ENCODE measurements around the gene MPC1.
"Not testable (repeated sequence)": the region's sequence is repeated elsewhere in the genome, so short reads cannot be mapped to it uniquely, and the experiment has no call there.

Gene MPC1

GRCh38 chr6:166360243-166361076 is 22.3 kb downstream of the MPC1 start:
- Histone ChIP-seq H3K36me3 (ENCODE audit: insufficient read depth, low read length) (no peaks in the 10 kb centered on the region), H3K4me3 (ENCODE audit: low read depth, low read length) (no peak overlapping the region), H3K79me2 (ENCODE audit: control insufficient read depth, insufficient read depth, low read length, unreplicated experiment) (no peaks in the 10 kb centered on the region), H2AFZ (ENCODE audit: low read length, unreplicated experiment) (no peak overlapping the region), H3K27ac (ENCODE audit: low read depth, low read length) (no peak overlapping the region), H3K27me3 (ENCODE audit: insufficient read depth, low read length) (peaks cover 40% of the 10 kb centered on the region), H3K4me1 (ENCODE audit: control insufficient read depth, insufficient read depth, low read length, unreplicated experiment) (peaks cover 16% of the 10 kb centered on the region)

DNA sequence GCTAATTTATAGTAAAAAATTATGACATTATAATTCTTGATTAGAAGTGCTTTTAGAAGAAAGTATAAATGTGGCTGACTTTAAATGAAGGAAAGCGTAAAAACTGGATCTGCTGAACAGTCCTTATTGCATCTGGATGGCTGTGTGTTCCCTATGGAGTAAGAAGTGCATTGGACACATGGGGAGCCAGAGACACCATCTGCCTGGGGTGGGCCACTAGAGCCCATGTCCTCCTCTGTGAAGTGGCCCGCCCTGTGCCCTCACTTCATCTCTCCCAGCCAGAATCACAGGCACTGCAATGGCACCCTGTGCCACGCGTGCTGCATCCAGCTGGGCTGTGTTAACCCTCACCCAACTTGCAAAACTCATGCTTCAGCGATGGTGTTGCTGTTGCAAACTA is 27.2 kb downstream of the MPC1 start:
- Histone ChIP-seq H3K79me2 (ENCODE audit: control insufficient read depth, insufficient read depth, low read length, unreplicated experiment) (no peaks in the 10 kb centered on the region), H3K4me1 (ENCODE audit: control insufficient read depth, insufficient read depth, low read length, unreplicated experiment) (peaks cover 3% of the 10 kb centered on the region), H3K4me3 (ENCODE audit: low read depth, low read length) (no peak overlapping the region), H3K36me3 (ENCODE audit: insufficient read depth, low read length) (no peaks in the 10 kb centered on the region), H2AFZ (ENCODE audit: low read length, unreplicated experiment) (no peak overlapping the region), H3K27me3 (ENCODE audit: insufficient read depth, low read length) (peaks cover 79% of the 10 kb centered on the region), H3K27ac (ENCODE audit: low read depth, low read length) (no peak overlapping the region)

DNA sequence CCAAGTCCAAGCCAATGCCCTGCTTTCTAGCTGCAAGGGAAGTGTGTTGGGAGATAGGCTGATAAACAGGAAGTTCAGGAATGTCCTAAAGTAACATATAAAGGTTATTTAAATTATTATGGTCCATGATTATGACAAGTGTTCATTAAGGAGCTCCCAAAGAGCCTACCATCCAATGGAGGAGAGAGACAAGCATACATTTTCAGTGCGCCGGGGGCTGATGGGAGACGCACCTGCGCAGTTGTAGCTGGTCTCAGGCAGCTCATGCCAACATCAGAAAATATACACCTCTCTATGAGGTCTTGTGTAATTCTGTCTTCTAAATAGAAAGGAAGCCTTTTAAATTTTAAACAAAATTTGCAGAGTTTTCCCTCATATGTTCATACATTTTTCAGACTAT is 27.8 kb downstream of the MPC1 start:
- H3K4me1 ChIP-seq (ENCODE audit: control insufficient read depth, insufficient read depth, low read length, unreplicated experiment), result no peaks in the 10 kb centered on the region

GRCh38 chr6:166354143-166354542 is 28.6 kb downstream of the MPC1 start:
- no peaks in the 10 kb centered on the region for H3K4me1 ChIP-seq (ENCODE audit: control insufficient read depth, insufficient read depth, low read length, unreplicated experiment)
- H3K4me3 ChIP-seq (ENCODE audit: low read depth, low read length), result no peak overlapping the region
- no peak overlapping the region for H2AFZ ChIP-seq (ENCODE audit: low read length, unreplicated experiment)
- H3K27me3 ChIP-seq (ENCODE audit: insufficient read depth, low read length), result peaks cover 76% of the 10 kb centered on the region
- H3K27ac ChIP-seq (ENCODE audit: low read depth, low read length), result no peak overlapping the region
- H3K79me2 ChIP-seq (ENCODE audit: control insufficient read depth, insufficient read depth, low read length, unreplicated experiment), result no peaks in the 10 kb centered on the region
- H3K36me3 ChIP-seq (ENCODE audit: insufficient read depth, low read length), result no peaks in the 10 kb centered on the region

More for the DNA sequence above, 27.8 kb downstream of the MPC1 start:
- Histone ChIP-seq H3K79me2 (ENCODE audit: control insufficient read depth, insufficient read depth, low read length, unreplicated experiment) (no peaks in the 10 kb centered on the region), H3K27me3 (ENCODE audit: insufficient read depth, low read length) (peaks cover 84% of the 10 kb centered on the region), H3K27ac (ENCODE audit: low read depth, low read length) (no peak overlapping the region), H2AFZ (ENCODE audit: low read length, unreplicated experiment) (no peak overlapping the region), H3K4me3 (ENCODE audit: low read depth, low read length) (no peak overlapping the region), H3K36me3 (ENCODE audit: insufficient read depth, low read length) (no peaks in the 10 kb centered on the region)

DNA sequence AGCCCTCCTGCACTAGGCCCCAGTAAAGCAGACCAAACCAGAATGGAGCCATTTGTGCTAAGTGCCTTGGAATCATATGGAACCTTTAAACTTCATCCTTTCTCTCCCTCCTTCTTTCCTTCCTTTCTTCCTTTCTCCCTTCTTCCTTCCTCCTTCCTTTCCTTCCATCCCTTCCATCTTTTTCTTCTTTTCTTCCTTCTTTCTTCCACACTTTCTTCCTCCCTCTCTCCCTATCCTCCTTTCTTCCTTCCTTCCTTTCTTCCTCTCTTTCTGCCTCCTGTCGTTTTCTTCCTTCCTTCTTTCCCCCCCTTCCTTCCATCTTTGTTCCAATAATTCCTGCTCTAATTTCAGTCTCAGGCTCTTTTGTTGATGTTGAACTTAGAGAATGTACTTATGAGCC is 29.2 kb downstream of the MPC1 start:
- Histone ChIP-seq H3K4me1 (ENCODE audit: control insufficient read depth, insufficient read depth, low read length, unreplicated experiment) (no peaks in the 10 kb centered on the region), H3K79me2 (ENCODE audit: control insufficient read depth, insufficient read depth, low read length, unreplicated experiment) (no peaks in the 10 kb centered on the region), H3K27me3 (ENCODE audit: insufficient read depth, low read length) (peaks cover 71% of the 10 kb centered on the region), H3K4me3 (ENCODE audit: low read depth, low read length) (no peak overlapping the region), H2AFZ (ENCODE audit: low read length, unreplicated experiment) (no peak overlapping the region), H3K36me3 (ENCODE audit: insufficient read depth, low read length) (no peaks in the 10 kb centered on the region), H3K27ac (ENCODE audit: low read depth, low read length) (no peak overlapping the region)

DNA sequence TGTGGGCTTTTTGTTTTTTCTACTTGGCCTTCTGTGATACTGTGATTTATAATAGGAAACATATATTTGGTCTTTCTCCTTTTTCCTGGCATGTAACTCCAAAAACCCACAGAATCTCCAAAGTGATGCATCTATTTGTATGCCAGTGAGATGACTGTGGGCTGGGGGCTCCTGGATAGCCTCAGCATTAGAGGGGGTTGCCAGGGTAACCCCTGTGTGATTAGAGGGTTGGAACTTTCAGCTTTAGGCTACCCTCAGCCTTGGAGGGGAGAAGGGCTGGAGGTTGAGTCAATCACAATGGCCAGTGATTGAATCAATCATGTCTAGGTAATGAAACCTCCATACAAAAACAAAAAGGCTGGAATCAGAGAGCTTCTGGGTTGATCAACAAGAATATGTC is 29.8 kb downstream of the MPC1 start:
- Histone ChIP-seq H3K27ac (ENCODE audit: low read depth, low read length) (no peak overlapping the region), H3K4me3 (ENCODE audit: low read depth, low read length) (no peak overlapping the region), H3K4me1 (ENCODE audit: control insufficient read depth, insufficient read depth, low read length, unreplicated experiment) (no peaks in the 10 kb centered on the region), H3K36me3 (ENCODE audit: insufficient read depth, low read length) (no peaks in the 10 kb centered on the region), H2AFZ (ENCODE audit: low read length, unreplicated experiment) (no peak overlapping the region), H3K27me3 (ENCODE audit: insufficient read depth, low read length) (peaks cover 65% of the 10 kb centered on the region), H3K79me2 (ENCODE audit: control insufficient read depth, insufficient read depth, low read length, unreplicated experiment) (no peaks in the 10 kb centered on the region)

DNA sequence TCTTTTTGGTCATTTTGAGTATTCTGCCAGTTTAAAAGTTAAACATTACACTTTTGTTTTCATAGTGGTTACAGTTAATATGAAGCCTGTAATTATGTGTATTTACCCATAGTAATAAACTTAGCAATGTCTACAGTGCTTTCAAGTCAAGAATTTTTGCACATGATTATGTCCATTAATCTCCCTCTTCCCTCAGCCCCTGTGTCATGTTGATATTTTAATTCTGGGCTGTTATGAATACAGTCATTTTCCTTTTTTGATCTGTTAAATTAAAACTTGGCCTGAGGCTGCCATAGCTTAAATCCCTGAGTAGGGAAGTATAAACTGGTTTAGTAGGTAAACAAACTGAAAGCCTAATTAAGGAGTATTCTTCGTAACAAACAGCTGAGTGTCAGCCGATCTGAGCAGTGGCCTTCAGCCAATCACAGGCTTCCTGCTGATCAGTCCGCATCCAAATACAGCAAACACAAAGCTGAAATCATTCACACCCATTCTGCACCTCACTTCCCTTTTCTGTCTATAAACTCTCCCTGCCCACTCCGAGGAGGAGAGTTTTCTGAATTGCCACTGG is 30.9 kb downstream of the MPC1 start:
- H3K4me3 ChIP-seq (ENCODE audit: low read depth, low read length), result no peak overlapping the region
- H2AFZ ChIP-seq (ENCODE audit: low read length, unreplicated experiment), result no peak overlapping the region
- no peaks in the 10 kb centered on the region for H3K4me1 ChIP-seq (ENCODE audit: control insufficient read depth, insufficient read depth, low read length, unreplicated experiment)
- H3K79me2 ChIP-seq (ENCODE audit: control insufficient read depth, insufficient read depth, low read length, unreplicated experiment), result no peaks in the 10 kb centered on the region
- H3K36me3 ChIP-seq (ENCODE audit: insufficient read depth, low read length), result no peaks in the 10 kb centered on the region
- H3K27me3 ChIP-seq (ENCODE audit: insufficient read depth, low read length), result peaks cover 59% of the 10 kb centered on the region
- no peak overlapping the region for H3K27ac ChIP-seq (ENCODE audit: low read depth, low read length)

GRCh38 chr6:166348305-166348949 is 34.3 kb downstream of the MPC1 start:
- Histone ChIP-seq H3K27me3 (ENCODE audit: insufficient read depth, low read length) (peaks cover 37% of the 10 kb centered on the region), H3K36me3 (ENCODE audit: insufficient read depth, low read length) (no peaks in the 10 kb centered on the region), H3K79me2 (ENCODE audit: control insufficient read depth, insufficient read depth, low read length, unreplicated experiment) (no peaks in the 10 kb centered on the region), H3K4me3 (ENCODE audit: low read depth, low read length) (no peak overlapping the region), H3K4me1 (ENCODE audit: control insufficient read depth, insufficient read depth, low read length, unreplicated experiment) (no peaks in the 10 kb centered on the region), H2AFZ (ENCODE audit: low read length, unreplicated experiment) (no peak overlapping the region), H3K27ac (ENCODE audit: low read depth, low read length) (no peak overlapping the region)

DNA sequence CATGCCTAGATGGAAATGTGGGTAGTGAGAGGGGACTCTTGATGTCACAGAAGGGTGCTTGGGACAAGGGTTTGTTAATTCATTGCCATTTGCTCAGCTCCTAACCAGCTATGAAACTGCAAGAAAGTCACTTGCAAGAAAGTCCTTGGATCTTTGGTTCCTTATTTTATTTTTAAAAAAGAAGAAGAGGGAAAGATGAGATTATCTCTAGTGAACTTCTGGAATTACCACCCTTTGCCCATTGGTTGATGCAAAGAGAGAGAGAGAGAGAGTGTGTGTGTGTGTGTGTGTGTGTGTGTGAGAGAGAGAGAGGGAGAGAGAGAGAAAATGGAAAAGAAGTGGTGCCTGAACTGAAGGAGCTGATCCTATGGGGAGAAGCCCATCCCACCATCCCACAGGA is 35.8 kb downstream of the MPC1 start:
- Histone ChIP-seq H3K36me3 (ENCODE audit: insufficient read depth, low read length) (no peaks in the 10 kb centered on the region), H3K4me1 (ENCODE audit: control insufficient read depth, insufficient read depth, low read length, unreplicated experiment) (no peaks in the 10 kb centered on the region), H2AFZ (ENCODE audit: low read length, unreplicated experiment) (no peak overlapping the region), H3K27me3 (ENCODE audit: insufficient read depth, low read length) (peaks cover 27% of the 10 kb centered on the region), H3K27ac (ENCODE audit: low read depth, low read length) (no peak overlapping the region), H3K4me3 (ENCODE audit: low read depth, low read length) (no peak overlapping the region), H3K79me2 (ENCODE audit: control insufficient read depth, insufficient read depth, low read length, unreplicated experiment) (peaks cover 4% of the 10 kb centered on the region)

DNA sequence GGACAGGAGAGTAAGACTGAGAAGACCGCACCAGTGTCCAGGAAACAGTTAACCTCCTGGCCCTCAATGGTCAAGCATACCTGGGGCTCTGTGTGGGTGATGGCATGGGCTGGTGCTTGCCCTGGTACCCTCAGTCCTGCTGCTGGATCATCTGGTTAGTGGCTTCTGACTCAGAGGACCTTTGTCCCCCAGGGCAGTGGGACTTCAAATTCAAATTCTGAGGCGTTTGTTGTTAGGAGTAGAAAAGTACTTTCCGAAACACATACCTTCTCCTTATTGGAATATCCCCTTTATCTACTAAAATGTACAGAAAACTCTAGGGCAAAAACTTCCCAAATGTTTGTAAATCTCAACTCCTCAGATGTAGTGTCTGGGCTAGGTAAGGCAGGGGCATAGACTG is 36.3 kb downstream of the MPC1 start:
- peaks cover 9% of the 10 kb centered on the region for H3K79me2 ChIP-seq (ENCODE audit: control insufficient read depth, insufficient read depth, low read length, unreplicated experiment)
- H3K36me3 ChIP-seq (ENCODE audit: insufficient read depth, low read length), result no peaks in the 10 kb centered on the region
- H3K4me1 ChIP-seq (ENCODE audit: control insufficient read depth, insufficient read depth, low read length, unreplicated experiment), result no peaks in the 10 kb centered on the region
- no peak overlapping the region for H3K27ac ChIP-seq (ENCODE audit: low read depth, low read length)
- no peak overlapping the region for H2AFZ ChIP-seq (ENCODE audit: low read length, unreplicated experiment)
- H3K27me3 ChIP-seq (ENCODE audit: insufficient read depth, low read length), result peaks cover 25% of the 10 kb centered on the region
- H3K4me3 ChIP-seq (ENCODE audit: low read depth, low read length), result no peak overlapping the region

DNA sequence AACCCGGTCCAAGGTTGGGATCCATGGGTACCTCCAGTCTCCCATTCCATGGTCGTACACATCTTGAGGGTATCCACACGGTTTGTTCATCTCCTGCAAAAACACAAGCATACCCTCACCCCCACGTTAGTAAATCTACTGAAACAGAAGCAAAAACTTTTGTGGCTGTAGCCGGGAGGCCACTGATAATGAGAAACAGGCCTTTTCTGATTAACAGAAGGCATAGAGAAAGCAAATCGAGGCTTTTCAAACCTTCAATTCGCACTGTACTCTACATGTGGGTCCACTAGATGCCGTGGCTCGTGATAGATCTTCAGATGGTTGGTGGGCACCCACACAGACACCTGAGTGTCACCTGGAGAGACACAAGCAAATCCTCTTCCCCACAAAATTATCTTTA is 37.1 kb downstream of the MPC1 start:
- Histone ChIP-seq H3K79me2 (ENCODE audit: control insufficient read depth, insufficient read depth, low read length, unreplicated experiment) (peaks cover 17% of the 10 kb centered on the region), H3K27me3 (ENCODE audit: insufficient read depth, low read length) (peaks cover 17% of the 10 kb centered on the region)
- not testable (repeated sequence) for H3K4me3 ChIP-seq (ENCODE audit: low read depth, low read length); H3K4me1 ChIP-seq (ENCODE audit: control insufficient read depth, insufficient read depth, low read length, unreplicated experiment); H3K36me3 ChIP-seq (ENCODE audit: insufficient read depth, low read length); H3K27ac ChIP-seq (ENCODE audit: low read depth, low read length); H2AFZ ChIP-seq (ENCODE audit: low read length, unreplicated experiment)

All from ACC112 (cell line).